ENCODE results near the gene MTERF2.
A peak's percentile ranks its signal among the peaks of the same experiment; 100 is the strongest.
"Not testable (repeated sequence)": the region's sequence is repeated elsewhere in the genome, so short reads cannot be mapped to it uniquely, and the experiment has no call there.

Gene MTERF2

GRCh38 chr12:106986625-106987389 lies at the start of gene MTERF2:
MTERF2 (minus strand) TSS chr12:106987146; CDS start chr12:106978714, 8,432 bp downstream.
- peak; percentile 66 to 74 for DNase-seq

- no peak for DNase-seq
These were observed 48.8 kb upstream of the MTERF2 start for GRCh38 chr12:107035733-107036132.

- DNase-seq = no peak
These were observed 47.1 kb upstream of the MTERF2 start for GRCh38 chr12:107033758-107034739.

- DNase-seq = no peak
These were observed 45.3 kb upstream of the MTERF2 start for GRCh38 chr12:107032266-107032665.

- no peak for DNase-seq
These were observed 44.1 kb upstream of the MTERF2 start for GRCh38 chr12:107031061-107031460.

- DNase-seq = no peak
These were observed 42.1 kb upstream of the MTERF2 start for GRCh38 chr12:107029081-107029480.

GRCh38 chr12:107027636-107028053 lies 40.7 kb upstream of the MTERF2 start:
- DNase-seq = no peak

GRCh38 chr12:107026806-107027635 lies 40.1 kb upstream of the MTERF2 start:
- no peak for DNase-seq

- not testable (repeated sequence) for DNase-seq
These were observed 39.4 kb upstream of the MTERF2 start for GRCh38 chr12:107026356-107026755.

- no peak for DNase-seq
These were observed 38.7 kb upstream of the MTERF2 start for GRCh38 chr12:107025671-107026070.

GRCh38 chr12:107019546-107019945 lies 32.6 kb upstream of the MTERF2 start:
- DNase-seq = no peak

GRCh38 chr12:107017042-107017441 lies 30.1 kb upstream of the MTERF2 start:
- no peak for DNase-seq

GRCh38 chr12:107014055-107014454 lies 27.1 kb upstream of the MTERF2 start:
- peak in 1 of 2 experiments; percentile 5 for DNase-seq

GRCh38 chr12:107012736-107013425 lies 25.9 kb upstream of the MTERF2 start:
- DNase-seq = no peak

- no peak for DNase-seq
These were observed 24.6 kb upstream of the MTERF2 start for GRCh38 chr12:107011519-107011918.

GRCh38 chr12:107007411-107007810 lies 20.5 kb upstream of the MTERF2 start:
- DNase-seq = no peak

- DNase-seq = not testable (repeated sequence)
These were observed 15.7 kb upstream of the MTERF2 start for GRCh38 chr12:107002665-107003064.

GRCh38 chr12:106999446-106999845 lies 12.5 kb upstream of the MTERF2 start:
- no peak for DNase-seq

GRCh38 chr12:106997916-106998315 lies 11.0 kb upstream of the MTERF2 start:
- no peak for DNase-seq

- DNase-seq = not testable (repeated sequence)
These were observed 9.2 kb upstream of the MTERF2 start for GRCh38 chr12:106996102-106996501.

GRCh38 chr12:106994579-106995220 lies 7.8 kb upstream of the MTERF2 start:
- DNase-seq = no peak

GRCh38 chr12:106987846-106988245 lies 900 bp upstream of the MTERF2 start:
- no peak for DNase-seq

All from activated CD4-positive, alpha-beta T cell treated with anti-CD3 and anti-CD28 coated beads, Interleukin-2, amount 50 U/mL, for 4 hours (primary cell).